Endothelial cell (in vitro differentiated cells): ENCODE data around the gene GSG1L. TPM values are rescaled to one million over a fixed set of nuclear protein-coding genes. Genes with fewer than 3 reads are reported as not detected.

Source experiments
- DNase-seq: peaks from one replicate; pipeline ENCODE4 v3.0.0; 2021; ENCODE audit warnings: low spot score
- H3K27ac Mint-ChIP-seq: one replicate; pipeline ENCODE4 v1.8.0; 2021; ENCODE audit warnings: mixed read lengths, inconsistent platforms; ENCODE audit not compliant: unreplicated experiment
- H3K27me3 Mint-ChIP-seq: one replicate; pipeline ENCODE4 v1.8.0; 2021; ENCODE audit warnings: mild to moderate bottlenecking, moderate library complexity, mixed read lengths, inconsistent platforms; ENCODE audit not compliant: unreplicated experiment
- H3K36me3 Mint-ChIP-seq: one replicate; pipeline ENCODE4 v1.8.0; 2021; ENCODE audit warnings: mild to moderate bottlenecking, low read depth, mixed read lengths, inconsistent platforms; ENCODE audit not compliant: unreplicated experiment
- H3K4me1 Mint-ChIP-seq: one replicate; pipeline ENCODE4 v1.8.0; 2021; ENCODE audit warnings: mild to moderate bottlenecking, mixed read lengths, inconsistent platforms; ENCODE audit not compliant: unreplicated experiment
- H3K4me3 Mint-ChIP-seq: one replicate; pipeline ENCODE4 v1.8.0; 2021; ENCODE audit warnings: mild to moderate bottlenecking, mixed read lengths, inconsistent platforms; ENCODE audit not compliant: unreplicated experiment
- H3K9me3 Mint-ChIP-seq: one replicate; pipeline ENCODE4 v1.8.0; 2021; ENCODE audit warnings: mixed read lengths, inconsistent platforms; ENCODE audit not compliant: unreplicated experiment
- total RNA-seq: library from RNA; stranded (reverse); fragmentation: NEBNext Ultra II Directional; extraction: Animal tissue kit (Norgen Biotek cat#: 25700); gene quantifications from one replicate; pipeline ENCODE4 v1.2.1, GENCODE V29; 2021; ENCODE audit not compliant: unreplicated experiment
- TF ChIP-seq, protein P1 (sequence below): fragments of 200-600 bp; sonication (generic); IDR thresholded peaks from one replicate; pipeline ENCODE4 v1.5.0; 2021; ENCODE audit warnings: antibody characterized with exemption; ENCODE audit not compliant: unreplicated experiment

Gene GSG1L
- total RNA-seq, 1 donor from 2014 or later: 0.38 TPM

- Mint-ChIP-seq H3K4me1 (no peaks in the 10 kb centered on the region), H3K27ac (no peak overlapping the region), H3K27me3 (peaks cover 9% of the 10 kb centered on the region), H3K9me3 (no peaks in the 10 kb centered on the region), H3K4me3 (no peak overlapping the region), H3K36me3 (peaks cover 3% of the 10 kb centered on the region)
- no peak for DNase-seq
- TF ChIP-seq, protein P1, sequence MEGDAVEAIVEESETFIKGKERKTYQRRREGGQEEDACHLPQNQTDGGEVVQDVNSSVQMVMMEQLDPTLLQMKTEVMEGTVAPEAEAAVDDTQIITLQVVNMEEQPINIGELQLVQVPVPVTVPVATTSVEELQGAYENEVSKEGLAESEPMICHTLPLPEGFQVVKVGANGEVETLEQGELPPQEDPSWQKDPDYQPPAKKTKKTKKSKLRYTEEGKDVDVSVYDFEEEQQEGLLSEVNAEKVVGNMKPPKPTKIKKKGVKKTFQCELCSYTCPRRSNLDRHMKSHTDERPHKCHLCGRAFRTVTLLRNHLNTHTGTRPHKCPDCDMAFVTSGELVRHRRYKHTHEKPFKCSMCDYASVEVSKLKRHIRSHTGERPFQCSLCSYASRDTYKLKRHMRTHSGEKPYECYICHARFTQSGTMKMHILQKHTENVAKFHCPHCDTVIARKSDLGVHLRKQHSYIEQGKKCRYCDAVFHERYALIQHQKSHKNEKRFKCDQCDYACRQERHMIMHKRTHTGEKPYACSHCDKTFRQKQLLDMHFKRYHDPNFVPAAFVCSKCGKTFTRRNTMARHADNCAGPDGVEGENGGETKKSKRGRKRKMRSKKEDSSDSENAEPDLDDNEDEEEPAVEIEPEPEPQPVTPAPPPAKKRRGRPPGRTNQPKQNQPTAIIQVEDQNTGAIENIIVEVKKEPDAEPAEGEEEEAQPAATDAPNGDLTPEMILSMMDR: no peak
These were observed 210.4 kb downstream of the GSG1L start for GRCh38 chr16:27853101-27853500.

DNA sequence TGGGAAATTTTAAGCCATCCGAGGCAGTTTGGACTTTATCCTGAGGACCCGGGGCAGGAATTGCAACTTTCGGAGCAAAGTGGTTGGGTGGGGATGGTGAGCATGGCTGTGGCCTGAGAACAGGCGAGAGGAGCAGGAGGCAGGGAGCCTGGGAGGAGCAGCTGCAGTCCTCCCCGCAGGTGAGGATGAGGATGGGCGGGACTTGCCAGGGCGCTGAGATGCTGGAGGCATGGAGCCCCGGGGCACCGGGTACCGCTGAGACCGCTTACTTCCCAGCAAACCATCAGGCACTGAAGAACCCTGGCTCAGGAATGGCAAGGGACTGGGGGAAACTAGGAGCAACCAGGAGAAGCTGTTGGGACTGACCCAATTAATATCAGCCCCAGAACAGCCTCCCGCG lies 210.8 kb downstream of the GSG1L start:
- no peak overlapping the region for H3K27ac Mint-ChIP-seq
- H3K4me3 Mint-ChIP-seq: no peak overlapping the region
- TF ChIP-seq, protein P1: no peak
- H3K9me3 Mint-ChIP-seq: no peaks in the 10 kb centered on the region
- no peak for DNase-seq
- H3K27me3 Mint-ChIP-seq: peaks cover 9% of the 10 kb centered on the region
- no peaks in the 10 kb centered on the region for H3K4me1 Mint-ChIP-seq
- H3K36me3 Mint-ChIP-seq: peaks cover 3% of the 10 kb centered on the region

GRCh38 chr16:27852116-27852515 lies 211.4 kb downstream of the GSG1L start:
- peaks cover 3% of the 10 kb centered on the region for H3K36me3 Mint-ChIP-seq
- H3K9me3 Mint-ChIP-seq: no peaks in the 10 kb centered on the region
- TF ChIP-seq, protein P1: no peak
- H3K27me3 Mint-ChIP-seq: peaks cover 8% of the 10 kb centered on the region
- H3K27ac Mint-ChIP-seq: no peak overlapping the region
- H3K4me3 Mint-ChIP-seq: no peak overlapping the region
- H3K4me1 Mint-ChIP-seq: peaks cover 3% of the 10 kb centered on the region
- no peak for DNase-seq

DNA sequence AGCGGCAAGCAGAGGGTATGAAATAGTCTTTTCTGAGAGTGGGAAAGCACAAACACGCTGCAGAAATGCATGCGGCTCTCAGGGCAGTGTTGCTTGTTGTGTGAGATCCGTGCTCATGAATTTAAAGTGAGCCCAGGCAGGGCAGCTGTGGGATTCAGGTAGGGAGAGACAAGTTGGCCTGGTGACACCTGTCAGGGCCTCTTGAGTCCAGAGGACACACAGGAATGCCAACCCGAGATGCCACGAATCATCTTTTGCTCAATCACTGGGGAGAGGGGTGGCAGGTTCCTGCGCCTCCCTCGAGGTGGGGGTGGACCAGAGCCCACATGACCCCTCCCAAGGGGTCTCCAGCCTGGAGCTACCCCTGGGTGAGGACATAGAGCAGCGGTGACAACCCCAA lies 211.9 kb downstream of the GSG1L start:
- TF ChIP-seq, protein P1: no peak
- no peak for DNase-seq
- peaks cover 8% of the 10 kb centered on the region for H3K27me3 Mint-ChIP-seq

GRCh38 chr16:27849621-27850020 lies 213.9 kb downstream of the GSG1L start:
- peaks cover 3% of the 10 kb centered on the region for H3K36me3 Mint-ChIP-seq
- H3K27ac Mint-ChIP-seq: no peak overlapping the region
- peaks cover 6% of the 10 kb centered on the region for H3K4me1 Mint-ChIP-seq
- peaks cover 8% of the 10 kb centered on the region for H3K27me3 Mint-ChIP-seq
- TF ChIP-seq, protein P1: no peak
- no peak for DNase-seq
- H3K9me3 Mint-ChIP-seq: no peaks in the 10 kb centered on the region
- no peak overlapping the region for H3K4me3 Mint-ChIP-seq

More for the DNA sequence above, 211.9 kb downstream of the GSG1L start:
- Mint-ChIP-seq H3K27ac (no peak overlapping the region), H3K36me3 (peaks cover 3% of the 10 kb centered on the region), H3K9me3 (no peaks in the 10 kb centered on the region), H3K4me3 (no peak overlapping the region), H3K4me1 (peaks cover 6% of the 10 kb centered on the region)
